Mesothelial cell of epicardium (in vitro differentiated cells): Measurements from ENCODE around the gene RPP30. TPM values are rescaled to one million over a fixed set of nuclear protein-coding genes. Genes with fewer than 3 reads are reported as not detected.
A peak's percentile ranks its signal among the peaks of the same experiment; 100 is the strongest.

Experiments
- DNase-seq, 2 experiments: peaks; one replicate each; pipeline ENCODE4 v3.0.0; 2021; ENCODE audit warnings: low spot score in 2 of 2; ENCODE audit not compliant: unreplicated experiment in 2 of 2
- H3K27ac Mint-ChIP-seq: 2 replicates; pipeline ENCODE4 v1.8.0; 2021; ENCODE audit warnings: mixed read lengths
- H3K27me3 Mint-ChIP-seq: 2 replicates; pipeline ENCODE4 v1.8.0; 2021; ENCODE audit warnings: low read depth, mixed read lengths
- H3K36me3 Mint-ChIP-seq: 2 replicates; pipeline ENCODE4 v1.8.0; 2021; ENCODE audit warnings: mixed read lengths
- H3K4me1 Mint-ChIP-seq: 2 replicates; pipeline ENCODE4 v1.8.0; 2021; ENCODE audit warnings: mixed read lengths
- H3K4me3 Mint-ChIP-seq: 2 replicates; pipeline ENCODE4 v1.8.0; 2021; ENCODE audit warnings: mild to moderate bottlenecking, moderate library complexity, mixed read lengths
- H3K9me3 Mint-ChIP-seq: 2 replicates; pipeline ENCODE4 v1.8.0; 2021; ENCODE audit warnings: mixed read lengths
- total RNA-seq: library from RNA; stranded (reverse); gene quantifications from 3 replicates; pipeline ENCODE4 v1.2.1, GENCODE V29; 2021
- TF ChIP-seq, protein P1 (sequence below): fragments of 200-600 bp; sonication (generic); IDR thresholded peaks from one replicate; pipeline ENCODE4 v1.5.0; 2021; ENCODE audit warnings: antibody characterized with exemption; ENCODE audit not compliant: unreplicated experiment

The RPP30 gene
- total RNA-seq = 35.4 to 41.9 TPM (median 39.1 TPM) in 3 replicates

DNA sequence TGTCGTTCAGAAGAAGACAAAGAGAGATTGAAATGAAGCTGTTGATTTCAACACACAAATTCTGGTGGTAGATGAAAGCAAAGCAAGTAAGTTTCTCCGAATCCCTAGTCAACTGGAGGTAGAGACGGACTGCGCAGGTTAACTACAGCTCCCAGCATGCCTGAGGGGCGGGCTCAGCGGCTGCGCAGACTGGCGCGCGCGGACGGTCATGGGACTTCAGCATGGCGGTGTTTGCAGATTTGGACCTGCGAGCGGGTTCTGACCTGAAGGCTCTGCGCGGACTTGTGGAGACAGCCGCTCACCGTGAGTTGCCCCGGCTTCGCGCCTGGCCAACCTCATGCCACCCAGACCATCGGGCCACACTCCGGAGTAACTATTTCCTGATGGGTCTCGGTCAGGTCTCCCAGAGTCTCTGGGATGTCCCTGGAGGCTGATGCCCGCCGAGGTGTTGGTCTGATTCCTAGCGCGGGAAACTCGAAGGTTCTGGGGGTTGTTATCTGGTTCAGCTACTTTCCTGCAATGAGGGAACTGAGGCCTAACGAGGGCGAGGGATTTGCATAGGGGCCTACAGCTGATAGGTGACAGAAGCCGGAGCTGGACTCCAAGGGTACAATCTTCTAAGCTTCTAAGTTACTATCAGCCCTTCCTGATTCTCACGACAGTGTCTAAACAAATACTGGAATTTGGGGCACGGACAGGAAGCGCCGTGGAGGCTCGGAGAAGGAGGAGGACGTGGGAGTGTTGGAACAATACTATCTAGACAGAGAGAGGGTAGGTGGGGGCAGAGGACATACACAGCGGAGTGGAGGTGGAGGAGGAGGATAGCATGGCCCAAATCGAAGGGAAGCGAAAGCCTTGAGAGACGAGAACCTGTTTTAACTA is at the start of gene RPP30:
TSS of gene RPP30 (plus strand) at position 209 of the 882 bp plus-strand sequence. CDS start at position 222, 13 bp downstream.
- Mint-ChIP-seq H3K4me1 (peaks cover 21% of the 10 kb centered on the region), H3K27ac (peak within 1 kb of the TSS; percentile 96), H3K9me3 (peaks cover 10% of the 10 kb centered on the region), H3K4me3 (peak within 1 kb of the TSS; percentile 97), H3K36me3 (peaks cover 11% of the 10 kb centered on the region), H3K27me3 (peaks cover 16% of the 10 kb centered on the region)
- peak; percentile 61 to 85 for DNase-seq
- TF ChIP-seq, protein P1, sequence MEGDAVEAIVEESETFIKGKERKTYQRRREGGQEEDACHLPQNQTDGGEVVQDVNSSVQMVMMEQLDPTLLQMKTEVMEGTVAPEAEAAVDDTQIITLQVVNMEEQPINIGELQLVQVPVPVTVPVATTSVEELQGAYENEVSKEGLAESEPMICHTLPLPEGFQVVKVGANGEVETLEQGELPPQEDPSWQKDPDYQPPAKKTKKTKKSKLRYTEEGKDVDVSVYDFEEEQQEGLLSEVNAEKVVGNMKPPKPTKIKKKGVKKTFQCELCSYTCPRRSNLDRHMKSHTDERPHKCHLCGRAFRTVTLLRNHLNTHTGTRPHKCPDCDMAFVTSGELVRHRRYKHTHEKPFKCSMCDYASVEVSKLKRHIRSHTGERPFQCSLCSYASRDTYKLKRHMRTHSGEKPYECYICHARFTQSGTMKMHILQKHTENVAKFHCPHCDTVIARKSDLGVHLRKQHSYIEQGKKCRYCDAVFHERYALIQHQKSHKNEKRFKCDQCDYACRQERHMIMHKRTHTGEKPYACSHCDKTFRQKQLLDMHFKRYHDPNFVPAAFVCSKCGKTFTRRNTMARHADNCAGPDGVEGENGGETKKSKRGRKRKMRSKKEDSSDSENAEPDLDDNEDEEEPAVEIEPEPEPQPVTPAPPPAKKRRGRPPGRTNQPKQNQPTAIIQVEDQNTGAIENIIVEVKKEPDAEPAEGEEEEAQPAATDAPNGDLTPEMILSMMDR = no peak

- Mint-ChIP-seq H3K27ac (no peak overlapping the region), H3K27me3 (no peaks in the 10 kb centered on the region), H3K36me3 (no peaks in the 10 kb centered on the region), H3K4me1 (peaks cover under 1% of the 10 kb centered on the region), H3K9me3 (peaks cover 32% of the 10 kb centered on the region), H3K4me3 (no peak overlapping the region)
- TF ChIP-seq, protein P1 = no peak
- no peak for DNase-seq
Measured at GRCh38 chr10:90822508-90822907, 49.3 kb upstream of the RPP30 start.

- H3K4me1 Mint-ChIP-seq = no peaks in the 10 kb centered on the region
- no peaks in the 10 kb centered on the region for H3K27me3 Mint-ChIP-seq
Measured at GRCh38 chr10:90832111-90832510, 39.7 kb upstream of the RPP30 start.

GRCh38 chr10:90834326-90834725 is 37.4 kb upstream of the RPP30 start:
- Mint-ChIP-seq H3K27me3 (no peaks in the 10 kb centered on the region), H3K36me3 (no peaks in the 10 kb centered on the region), H3K4me3 (no peak overlapping the region), H3K4me1 (no peaks in the 10 kb centered on the region), H3K9me3 (peaks cover 3% of the 10 kb centered on the region), H3K27ac (no peak overlapping the region)
- TF ChIP-seq, protein P1 = no peak
- no peak for DNase-seq

More at GRCh38 chr10:90832111-90832510, 39.7 kb upstream of the RPP30 start:
- Mint-ChIP-seq H3K4me3 (no peak overlapping the region), H3K9me3 (peaks cover 12% of the 10 kb centered on the region), H3K27ac (no peak overlapping the region), H3K36me3 (no peaks in the 10 kb centered on the region)
- TF ChIP-seq, protein P1 = no peak
- no peak for DNase-seq

DNA sequence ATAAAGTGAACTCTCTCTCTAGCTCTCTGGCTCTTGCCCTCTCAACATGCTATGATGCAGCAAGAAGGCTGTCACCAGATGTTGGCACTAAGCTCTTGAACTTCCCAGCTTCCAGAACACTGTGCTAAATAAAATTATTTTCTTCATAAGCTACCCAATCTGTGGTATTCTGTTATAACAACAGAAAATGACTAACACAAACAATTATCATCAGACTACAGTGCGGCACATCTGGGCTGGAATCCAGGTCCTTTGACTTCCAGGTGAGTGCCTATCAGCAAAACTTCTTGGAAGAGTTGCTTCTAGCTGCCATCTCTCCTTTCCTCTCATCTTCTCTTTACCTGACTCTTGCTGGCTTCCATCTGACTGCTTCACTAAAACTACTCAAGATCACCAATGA is 34.3 kb upstream of the RPP30 start:
- H3K27ac Mint-ChIP-seq = no peak overlapping the region
- TF ChIP-seq, protein P1 = no peak

More for the DNA sequence above, 34.3 kb upstream of the RPP30 start:
- Mint-ChIP-seq H3K4me3 (no peak overlapping the region), H3K27me3 (peaks cover 2% of the 10 kb centered on the region), H3K9me3 (no peaks in the 10 kb centered on the region), H3K4me1 (no peaks in the 10 kb centered on the region), H3K36me3 (no peaks in the 10 kb centered on the region)
- DNase-seq = no peak
